Measurements from ENCODE around the gene ANGPT4. TPM values are rescaled to one million over a fixed set of nuclear protein-coding genes. Genes with fewer than 3 reads are reported as not detected.

Gene ANGPT4
- total RNA-seq, 1 donor from 2014 or later: 0.22 TPM

DNA sequence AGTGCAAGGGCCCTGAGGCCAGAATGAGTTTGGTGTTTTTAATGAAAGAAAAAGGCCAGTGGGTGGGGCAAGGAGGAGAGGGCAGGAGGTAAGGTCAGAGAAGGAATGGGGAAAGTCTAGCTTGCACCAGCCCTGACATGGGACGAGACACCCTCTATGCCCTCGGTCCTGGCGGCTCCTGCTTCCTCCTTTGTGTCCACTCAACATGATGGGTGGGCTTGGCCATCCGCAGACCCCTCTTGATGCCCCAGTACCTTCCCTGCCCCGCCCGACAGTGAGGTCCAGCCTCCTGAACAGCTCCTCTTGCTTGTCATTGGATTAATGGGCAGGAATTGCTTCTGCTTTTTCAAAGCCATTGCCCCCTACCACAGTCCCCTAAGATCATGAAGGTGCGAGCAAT is 33.6 kb upstream of the ANGPT4 start:
- no peak for DNase-seq

DNA sequence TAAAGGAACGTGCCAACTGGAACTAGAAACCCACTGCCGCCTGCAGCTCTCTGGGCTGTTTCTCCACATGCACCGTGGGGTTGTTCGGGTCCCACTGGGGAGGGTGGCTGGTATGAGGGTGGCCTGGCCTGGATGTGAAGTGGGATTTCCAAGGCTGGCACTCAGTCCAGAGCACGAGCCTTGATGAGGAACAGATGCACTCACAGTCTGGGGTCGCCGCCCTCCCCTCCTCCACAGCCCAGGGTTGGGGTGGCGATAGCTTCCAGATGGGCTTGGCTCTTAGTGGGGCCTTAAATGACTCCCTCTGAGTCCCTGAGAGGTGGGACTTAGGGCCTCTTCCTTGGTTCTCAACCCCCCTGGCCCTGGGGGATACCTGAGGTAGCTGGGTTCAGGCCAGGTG is 30.7 kb upstream of the ANGPT4 start:
- TF ChIP-seq, protein P1, sequence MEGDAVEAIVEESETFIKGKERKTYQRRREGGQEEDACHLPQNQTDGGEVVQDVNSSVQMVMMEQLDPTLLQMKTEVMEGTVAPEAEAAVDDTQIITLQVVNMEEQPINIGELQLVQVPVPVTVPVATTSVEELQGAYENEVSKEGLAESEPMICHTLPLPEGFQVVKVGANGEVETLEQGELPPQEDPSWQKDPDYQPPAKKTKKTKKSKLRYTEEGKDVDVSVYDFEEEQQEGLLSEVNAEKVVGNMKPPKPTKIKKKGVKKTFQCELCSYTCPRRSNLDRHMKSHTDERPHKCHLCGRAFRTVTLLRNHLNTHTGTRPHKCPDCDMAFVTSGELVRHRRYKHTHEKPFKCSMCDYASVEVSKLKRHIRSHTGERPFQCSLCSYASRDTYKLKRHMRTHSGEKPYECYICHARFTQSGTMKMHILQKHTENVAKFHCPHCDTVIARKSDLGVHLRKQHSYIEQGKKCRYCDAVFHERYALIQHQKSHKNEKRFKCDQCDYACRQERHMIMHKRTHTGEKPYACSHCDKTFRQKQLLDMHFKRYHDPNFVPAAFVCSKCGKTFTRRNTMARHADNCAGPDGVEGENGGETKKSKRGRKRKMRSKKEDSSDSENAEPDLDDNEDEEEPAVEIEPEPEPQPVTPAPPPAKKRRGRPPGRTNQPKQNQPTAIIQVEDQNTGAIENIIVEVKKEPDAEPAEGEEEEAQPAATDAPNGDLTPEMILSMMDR (IDR thresholded peaks at IDR 0.05; ENCODE audit: partially characterized antibody, unreplicated experiment): no peak
- H3K4me1 Mint-ChIP-seq (ENCODE audit: low read depth, unreplicated experiment): peaks cover 10% of the 10 kb centered on the region
- H3K27me3 Mint-ChIP-seq (ENCODE audit: unreplicated experiment): peaks cover 5% of the 10 kb centered on the region
- H3K27ac Mint-ChIP-seq (ENCODE audit: unreplicated experiment): no peak overlapping the region
- H3K4me3 Mint-ChIP-seq (ENCODE audit: unreplicated experiment): no peak overlapping the region
- H3K9me3 Mint-ChIP-seq (ENCODE audit: unreplicated experiment): peaks cover 5% of the 10 kb centered on the region
- DNase-seq: no peak
- no peaks in the 10 kb centered on the region for H3K36me3 Mint-ChIP-seq (ENCODE audit: unreplicated experiment)

More for the DNA sequence above, 33.6 kb upstream of the ANGPT4 start:
- Mint-ChIP-seq H3K4me1 (ENCODE audit: low read depth, unreplicated experiment) (peaks cover 19% of the 10 kb centered on the region), H3K36me3 (ENCODE audit: unreplicated experiment) (no peaks in the 10 kb centered on the region), H3K9me3 (ENCODE audit: unreplicated experiment) (peaks cover 5% of the 10 kb centered on the region), H3K27ac (ENCODE audit: unreplicated experiment) (no peak overlapping the region), H3K27me3 (ENCODE audit: unreplicated experiment) (peaks cover 6% of the 10 kb centered on the region), H3K4me3 (ENCODE audit: unreplicated experiment) (no peak overlapping the region)
- TF ChIP-seq, protein P1 (IDR thresholded peaks at IDR 0.05; ENCODE audit: partially characterized antibody, unreplicated experiment): no peak

DNA sequence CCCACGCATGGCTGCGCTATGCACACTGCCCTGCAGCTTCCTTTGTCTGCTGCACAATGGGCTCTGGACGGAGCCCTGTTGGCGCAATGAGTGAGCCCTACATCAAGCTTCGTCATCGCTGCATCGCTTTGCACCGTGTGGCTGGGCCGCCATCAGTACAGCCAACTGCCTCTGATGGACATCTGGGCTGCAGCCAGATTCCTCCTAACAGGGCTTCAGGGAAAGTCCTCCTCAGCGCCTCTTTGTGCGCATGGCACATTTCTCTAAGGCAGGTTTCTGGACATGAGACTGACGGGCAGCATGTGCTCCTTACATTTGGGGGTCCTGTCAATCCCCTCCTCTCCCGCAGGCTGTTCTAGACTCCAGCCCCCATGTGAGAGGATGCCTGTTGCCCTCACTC is 29.7 kb upstream of the ANGPT4 start:
- Mint-ChIP-seq H3K4me3 (ENCODE audit: unreplicated experiment) (no peak overlapping the region), H3K27me3 (ENCODE audit: unreplicated experiment) (peaks cover 6% of the 10 kb centered on the region), H3K9me3 (ENCODE audit: unreplicated experiment) (peaks cover 2% of the 10 kb centered on the region), H3K4me1 (ENCODE audit: low read depth, unreplicated experiment) (peaks cover 4% of the 10 kb centered on the region), H3K27ac (ENCODE audit: unreplicated experiment) (no peak overlapping the region), H3K36me3 (ENCODE audit: unreplicated experiment) (no peaks in the 10 kb centered on the region)
- TF ChIP-seq, protein P1 (IDR thresholded peaks at IDR 0.05; ENCODE audit: partially characterized antibody, unreplicated experiment): no peak
- no peak for DNase-seq

DNA sequence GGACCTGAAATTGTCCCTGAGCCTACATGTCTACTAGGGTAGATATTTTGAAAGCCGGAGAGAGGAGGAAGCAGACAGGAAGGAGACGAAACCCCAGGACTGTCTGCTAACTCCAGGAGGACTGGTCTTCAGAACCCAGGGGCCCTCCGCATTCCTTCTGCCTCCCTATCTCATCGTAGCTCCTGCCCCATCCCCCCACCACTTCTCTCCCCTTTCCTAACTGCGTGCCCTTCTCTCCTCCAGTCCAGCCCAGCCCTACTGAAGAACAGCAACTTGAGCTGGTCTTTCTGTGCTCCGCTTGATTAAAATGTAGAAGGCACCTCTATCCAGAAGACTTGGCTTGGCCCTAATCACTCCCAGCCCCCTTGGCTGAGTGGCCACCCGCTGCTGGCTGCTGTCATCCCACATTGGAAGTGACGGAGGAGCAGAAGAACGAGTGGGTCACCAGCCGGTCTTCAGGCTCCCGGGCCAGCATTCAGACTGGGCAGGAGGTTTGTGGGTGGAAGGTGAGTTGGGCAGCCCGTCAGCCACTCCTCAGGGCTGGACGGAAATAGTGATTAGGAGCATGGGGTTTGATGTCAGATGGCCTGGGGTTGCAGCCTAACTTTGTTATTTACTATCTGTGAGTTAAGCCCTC is 28.8 kb upstream of the ANGPT4 start:
- Mint-ChIP-seq H3K4me3 (ENCODE audit: unreplicated experiment) (no peak overlapping the region), H3K4me1 (ENCODE audit: low read depth, unreplicated experiment) (no peaks in the 10 kb centered on the region), H3K36me3 (ENCODE audit: unreplicated experiment) (no peaks in the 10 kb centered on the region), H3K9me3 (ENCODE audit: unreplicated experiment) (peaks cover 1% of the 10 kb centered on the region), H3K27me3 (ENCODE audit: unreplicated experiment) (peaks cover 7% of the 10 kb centered on the region), H3K27ac (ENCODE audit: unreplicated experiment) (no peak overlapping the region)
- DNase-seq: no peak
- TF ChIP-seq, protein P1 (IDR thresholded peaks at IDR 0.05; ENCODE audit: partially characterized antibody, unreplicated experiment): no peak

DNA sequence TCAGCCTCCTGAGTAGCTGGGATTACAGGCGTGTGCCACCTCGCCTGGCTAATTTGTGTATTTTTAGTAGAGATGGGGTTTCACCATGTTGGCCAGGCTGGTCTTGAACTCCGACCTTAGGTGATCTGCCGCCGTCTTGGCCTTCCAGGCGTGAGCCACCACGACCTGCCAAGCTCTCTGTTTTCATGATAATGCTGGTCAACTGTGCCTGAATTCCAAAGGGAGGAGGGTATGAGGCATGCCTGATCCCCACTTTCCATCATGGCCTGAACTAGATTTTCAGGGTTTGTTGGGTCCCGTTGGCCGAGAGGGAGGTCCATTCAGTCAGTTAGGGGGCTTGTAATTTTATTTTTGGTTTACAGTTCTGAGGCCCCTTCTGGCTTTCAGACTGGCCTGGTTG is 28.0 kb upstream of the ANGPT4 start:
- Mint-ChIP-seq H3K9me3 (ENCODE audit: unreplicated experiment) (peaks cover 1% of the 10 kb centered on the region), H3K4me3 (ENCODE audit: unreplicated experiment) (no peak overlapping the region), H3K27ac (ENCODE audit: unreplicated experiment) (no peak overlapping the region), H3K4me1 (ENCODE audit: low read depth, unreplicated experiment) (no peaks in the 10 kb centered on the region), H3K36me3 (ENCODE audit: unreplicated experiment) (no peaks in the 10 kb centered on the region), H3K27me3 (ENCODE audit: unreplicated experiment) (peaks cover 7% of the 10 kb centered on the region)
- DNase-seq: no peak
- TF ChIP-seq, protein P1 (IDR thresholded peaks at IDR 0.05; ENCODE audit: partially characterized antibody, unreplicated experiment): no peak

Data from glutamatergic neuron (in vitro differentiated cells).